Measurements from ENCODE around the gene L3MBTL4.
"Not testable (repeated sequence)": the region's sequence is repeated elsewhere in the genome, so short reads cannot be mapped to it uniquely, and the experiment has no call there.

L3MBTL4 gene

DNA sequence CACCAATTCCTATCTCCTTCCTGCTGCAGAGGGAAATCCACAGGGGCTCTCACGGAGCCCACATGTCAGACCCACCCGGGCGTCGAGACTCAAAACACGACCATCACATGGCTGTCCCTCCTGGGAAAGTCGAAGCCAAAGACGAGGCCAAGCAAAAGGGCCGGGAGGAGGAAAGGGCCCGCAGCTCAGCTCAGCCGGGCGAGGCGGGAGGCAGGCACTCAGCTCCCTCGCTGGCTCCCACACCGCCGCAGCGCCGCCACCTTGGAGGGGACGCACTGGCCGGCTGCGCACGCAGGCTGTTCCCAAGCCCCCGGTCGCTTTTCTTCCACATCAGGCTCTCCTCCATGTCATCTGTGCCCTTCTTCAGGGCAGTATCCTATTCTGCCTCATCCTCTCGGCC lies 130.4 kb downstream of the L3MBTL4 start:
- no peak for DNase-seq (ENCODE audit: low spot score)
- no peak for TF ChIP-seq CTCF (IDR thresholded peaks at IDR 0.05; ENCODE audit: extremely low read depth, missing control alignments)

GRCh38 chr18:6281874-6282273 lies 132.8 kb downstream of the L3MBTL4 start:
- no peak for DNase-seq (ENCODE audit: low spot score)
- TF ChIP-seq CTCF (IDR thresholded peaks at IDR 0.05; ENCODE audit: extremely low read depth, missing control alignments): no peak

DNA sequence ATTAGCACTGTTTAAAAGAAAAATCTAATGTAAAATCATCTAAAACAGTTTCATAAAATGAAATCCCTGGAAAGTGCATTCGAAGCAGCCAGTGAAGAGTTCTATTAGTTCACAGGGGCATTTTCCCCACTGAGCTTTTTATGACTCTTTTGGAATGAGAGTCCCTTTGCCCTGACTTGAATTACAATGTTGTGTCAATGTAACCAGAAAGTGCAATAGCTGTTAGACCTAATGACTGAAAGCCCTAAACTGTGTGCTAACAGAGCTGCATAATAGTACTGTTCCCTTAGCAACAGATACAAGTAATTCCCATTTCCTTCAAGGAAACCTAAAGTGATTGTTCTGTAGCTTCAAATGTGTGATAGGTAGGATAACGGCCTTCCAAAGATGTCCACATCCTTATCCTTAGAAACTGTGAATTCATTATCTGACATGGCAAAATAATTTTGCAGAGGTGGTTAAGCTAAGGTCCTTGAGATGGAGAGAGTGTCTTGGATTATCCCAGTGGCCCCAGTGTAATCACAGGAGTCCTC lies 134.4 kb downstream of the L3MBTL4 start:
- no peak for TF ChIP-seq CTCF (IDR thresholded peaks at IDR 0.05; ENCODE audit: extremely low read depth, missing control alignments)

GRCh38 chr18:6279308-6279707 lies 135.4 kb downstream of the L3MBTL4 start:
- no peak for DNase-seq (ENCODE audit: low spot score)
- TF ChIP-seq CTCF (IDR thresholded peaks at IDR 0.05; ENCODE audit: extremely low read depth, missing control alignments): no peak

More for the DNA sequence above, 134.4 kb downstream of the L3MBTL4 start:
- DNase-seq (ENCODE audit: low spot score): no peak

DNA sequence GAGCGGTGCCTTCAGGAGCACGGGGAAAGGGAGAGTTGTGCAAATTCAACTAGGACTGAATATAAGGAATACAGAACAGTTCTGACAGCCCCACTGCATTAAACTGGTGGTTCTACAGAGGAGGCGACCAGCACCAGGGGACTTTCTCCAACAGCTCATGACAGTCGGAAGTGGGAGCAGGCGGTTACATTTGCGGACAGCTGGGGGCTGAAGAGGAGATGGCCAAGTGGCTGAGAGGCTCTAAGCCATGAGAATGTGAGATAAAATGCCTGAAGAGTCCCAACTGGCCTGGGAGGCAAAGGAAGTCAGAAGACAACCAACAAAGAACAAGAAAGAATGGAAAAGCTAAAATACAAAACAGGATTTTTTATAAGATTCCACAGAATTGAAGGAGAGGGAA lies 141.3 kb downstream of the L3MBTL4 start:
- no peak for TF ChIP-seq CTCF (IDR thresholded peaks at IDR 0.05; ENCODE audit: extremely low read depth, missing control alignments)
- no peak for DNase-seq (ENCODE audit: low spot score)

DNA sequence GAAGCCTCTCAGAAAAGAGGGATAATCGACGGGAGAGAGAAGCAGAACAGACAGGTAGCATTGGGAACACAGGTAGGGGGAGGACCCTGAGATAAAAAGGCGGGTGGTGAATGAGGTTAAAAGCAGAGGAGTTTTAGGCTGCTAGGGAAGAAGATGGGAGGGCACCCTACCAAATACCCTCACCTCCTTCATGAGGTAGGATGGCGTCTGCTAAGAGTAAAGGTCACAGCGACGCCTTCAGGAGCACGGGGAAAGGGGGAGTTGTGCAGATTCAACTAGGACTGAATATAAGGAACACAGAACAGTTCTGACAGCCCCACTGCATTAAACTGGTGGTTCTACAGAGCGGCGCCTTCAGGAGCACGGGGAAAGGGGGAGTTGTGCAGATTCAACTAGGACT lies 142.6 kb downstream of the L3MBTL4 start:
- DNase-seq (ENCODE audit: low spot score): not testable (repeated sequence)
- TF ChIP-seq CTCF (IDR thresholded peaks at IDR 0.05; ENCODE audit: extremely low read depth, missing control alignments): peak; percentile 10

DNA sequence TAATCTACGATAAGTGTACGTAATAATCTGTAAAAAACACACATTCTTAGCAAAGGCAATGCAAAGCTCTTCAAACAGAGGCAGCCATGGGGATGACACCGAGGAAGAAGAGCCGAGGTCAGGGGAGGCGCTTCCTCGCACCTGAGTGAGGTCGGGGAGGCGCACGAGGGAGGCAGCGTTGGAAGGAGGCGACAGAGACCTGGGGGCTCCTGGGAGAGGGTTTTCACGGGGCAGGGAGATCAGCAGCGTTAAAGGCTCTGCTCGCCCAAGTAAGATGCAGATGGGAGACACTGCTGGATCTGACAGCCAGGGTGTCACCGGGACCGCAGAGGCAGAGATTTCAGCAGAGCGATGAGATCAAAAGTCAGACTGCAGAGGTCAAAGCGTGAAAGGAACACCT lies 143.1 kb downstream of the L3MBTL4 start:
- no peak for DNase-seq (ENCODE audit: low spot score)
- TF ChIP-seq CTCF (IDR thresholded peaks at IDR 0.05; ENCODE audit: extremely low read depth, missing control alignments): no peak

Measured in GM20000 (cell line).